Caco-2 (cell line): Measurements from ENCODE around the gene PRICKLE4. TPM values are rescaled to one million over a fixed set of nuclear protein-coding genes. Genes with fewer than 3 reads are reported as not detected.

Experiments used
- BruUV-seq: library from RNA; stranded (reverse); fragments of 400-500 nt; replicated peaks from 2 replicates; lab custom pipeline; 2021; lab: Mats Ljungman, UMichigan
- CTCF ChIA-PET: fragments of 300-600 bp; sonication (Branson Sonifier 250); formaldehyde crosslinking; loops from one replicate; lab custom pipeline; 2022; ENCODE audit warnings: antibody characterized with exemption; lab: Charles Lee
- POLR2A ChIA-PET: fragments of 300-600 bp; sonication (Branson Sonifier 250); formaldehyde crosslinking; loops from one replicate; lab custom pipeline; 2022; ENCODE audit warnings: antibody characterized with exemption; lab: Charles Lee
- DNase-seq, 2 experiments: peaks; one replicate each; pipeline versions ENCODE4 v3.0.0 to v3.0.0-alpha.2; 2020 to 2022
- H3K27me3 ChIP-seq: replicated peaks from 2 replicates; pipeline ENCODE4 v1.6.0; 2011; ENCODE audit warnings: low read length; ENCODE audit not compliant: control insufficient read depth, insufficient read depth
- H3K36me3 ChIP-seq: 2 replicates; pipeline ENCODE4 v1.5.1; 2011; ENCODE audit warnings: low read length; ENCODE audit not compliant: control insufficient read depth, insufficient read depth
- H3K4me1 ChIP-seq: fragments of 250-450 bp; sonication (Bioruptor Pico); 2 replicates; pipeline ENCODE4 v1.5.1; 2020; ENCODE audit warnings: mild to moderate bottlenecking
- H3K4me3 ChIP-seq: 2 replicates; pipeline ENCODE4 v1.5.1; 2011; ENCODE audit warnings: low read depth, mild to moderate bottlenecking, control low read depth, low read length
- H3K9me3 ChIP-seq: fragments of 250-450 bp; sonication (Bioruptor Pico); 2 replicates; pipeline ENCODE4 v1.5.1; 2020; ENCODE audit warnings: mild to moderate bottlenecking, moderate library complexity
- H3K27ac Mint-ChIP-seq: one replicate; pipeline ENCODE4 v1.8.0; 2022; ENCODE audit warnings: mixed read lengths; ENCODE audit not compliant: unreplicated experiment
- H3K27me3 Mint-ChIP-seq: one replicate; pipeline ENCODE4 v1.8.0; 2022; ENCODE audit warnings: mixed read lengths; ENCODE audit not compliant: insufficient read depth, unreplicated experiment
- H3K36me3 Mint-ChIP-seq: one replicate; pipeline ENCODE4 v1.8.0; 2022; ENCODE audit warnings: mild to moderate bottlenecking, mixed read lengths; ENCODE audit not compliant: insufficient read depth, unreplicated experiment
- H3K4me1 Mint-ChIP-seq: one replicate; pipeline ENCODE4 v1.8.0; 2022; ENCODE audit warnings: low read depth, mixed read lengths; ENCODE audit not compliant: unreplicated experiment
- H3K4me3 Mint-ChIP-seq: one replicate; pipeline ENCODE4 v1.8.0; 2022; ENCODE audit warnings: mild to moderate bottlenecking, moderate library complexity, mixed read lengths; ENCODE audit not compliant: unreplicated experiment
- H3K9me3 Mint-ChIP-seq: one replicate; pipeline ENCODE4 v1.8.0; 2022; ENCODE audit warnings: mixed read lengths; ENCODE audit not compliant: unreplicated experiment
- intact Hi-C: fragments of 100-400 bp; cut with micrococcal nuclease; formaldehyde crosslinking; loops from one replicate; pipeline ENCODE4 v1.10.0; 2022; ENCODE audit not compliant: unreplicated experiment
- total RNA-seq: library from RNA; stranded (reverse); gene quantifications from 2 replicates; pipeline ENCODE4 v1.2.3, GENCODE V29; 2022
- TF ChIP-seq, protein P1 (sequence below), 2 experiments: fragments of 200-600 bp in 1 of 2; IDR thresholded peaks; 1 replicate in 1 of 2; 2 replicates in 1 of 2; pipeline versions ENCODE4 v1.5.1 to v1.8.0; 2011 to 2022; ENCODE audit warnings: antibody characterized with exemption in 1 of 2, control low read depth in 1 of 2, inconsistent platforms in 1 of 2, low read depth in 1 of 2, low read length in 1 of 2, mild to moderate bottlenecking in 1 of 2, moderate library complexity in 1 of 2; ENCODE audit not compliant: insufficient read depth in 1 of 2, severe bottlenecking in 1 of 2, unreplicated experiment in 1 of 2

The PRICKLE4 gene
- total RNA-seq, 1 experiment from 2014 or later = 2.8 TPM

DNA sequence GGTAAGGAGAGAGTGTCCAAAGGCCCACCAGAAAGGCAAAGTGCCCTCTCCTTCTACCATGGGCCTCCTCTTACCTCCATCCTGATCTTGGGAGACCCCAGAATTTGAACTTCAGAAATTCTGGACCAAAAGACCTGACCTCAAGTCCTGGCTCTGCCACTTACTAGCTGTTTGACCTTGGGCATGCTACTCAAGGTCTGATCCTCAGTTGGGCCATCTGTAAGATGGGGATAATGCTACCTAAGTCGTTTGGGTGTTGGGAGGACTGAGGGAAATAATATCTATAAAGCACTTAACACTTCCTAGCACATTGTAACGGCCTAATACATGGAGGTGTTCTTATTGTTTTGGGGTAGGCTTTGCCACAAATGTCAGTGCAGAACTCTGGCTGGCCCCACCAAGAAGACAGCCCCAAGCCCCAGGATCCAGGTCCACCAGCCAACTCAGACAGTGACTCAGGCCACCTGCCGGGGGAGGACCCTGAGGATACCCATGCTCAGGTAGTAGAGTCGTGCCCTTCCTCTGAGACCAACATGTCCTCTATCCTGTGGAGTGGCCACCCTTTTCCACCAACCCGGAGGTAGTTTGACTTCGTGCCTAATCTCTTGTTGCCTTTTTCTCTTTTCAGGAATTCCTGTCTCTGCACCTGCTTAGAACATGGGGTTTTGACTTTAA is 2.7 kb downstream of the PRICKLE4 start:
- H3K36me3 Mint-ChIP-seq = peaks cover 23% of the 10 kb centered on the region
- Histone ChIP-seq H3K4me1 (peaks cover 7% of the 10 kb centered on the region; the same call in 1 of the 2 replicates), H3K4me3 (no peak overlapping the region), H3K9me3 (no peaks in the 10 kb centered on the region), H3K36me3 (no peaks in the 10 kb centered on the region), H3K27me3 (no peaks in the 10 kb centered on the region)
- no TSS peak for BruUV-seq
- POLR2A ChIA-PET = no interaction called here
- CTCF ChIA-PET = interaction anchor here (0.6 kb wide), 1 partner anchor 24 kb away, joined by 3 read pairs; no protein-coding TSS in a partner anchor
- no peak overlapping the region for H3K27ac Mint-ChIP-seq
- DNase-seq = no peak
- no peak overlapping the region for H3K4me3 Mint-ChIP-seq
- TF ChIP-seq, protein P1, sequence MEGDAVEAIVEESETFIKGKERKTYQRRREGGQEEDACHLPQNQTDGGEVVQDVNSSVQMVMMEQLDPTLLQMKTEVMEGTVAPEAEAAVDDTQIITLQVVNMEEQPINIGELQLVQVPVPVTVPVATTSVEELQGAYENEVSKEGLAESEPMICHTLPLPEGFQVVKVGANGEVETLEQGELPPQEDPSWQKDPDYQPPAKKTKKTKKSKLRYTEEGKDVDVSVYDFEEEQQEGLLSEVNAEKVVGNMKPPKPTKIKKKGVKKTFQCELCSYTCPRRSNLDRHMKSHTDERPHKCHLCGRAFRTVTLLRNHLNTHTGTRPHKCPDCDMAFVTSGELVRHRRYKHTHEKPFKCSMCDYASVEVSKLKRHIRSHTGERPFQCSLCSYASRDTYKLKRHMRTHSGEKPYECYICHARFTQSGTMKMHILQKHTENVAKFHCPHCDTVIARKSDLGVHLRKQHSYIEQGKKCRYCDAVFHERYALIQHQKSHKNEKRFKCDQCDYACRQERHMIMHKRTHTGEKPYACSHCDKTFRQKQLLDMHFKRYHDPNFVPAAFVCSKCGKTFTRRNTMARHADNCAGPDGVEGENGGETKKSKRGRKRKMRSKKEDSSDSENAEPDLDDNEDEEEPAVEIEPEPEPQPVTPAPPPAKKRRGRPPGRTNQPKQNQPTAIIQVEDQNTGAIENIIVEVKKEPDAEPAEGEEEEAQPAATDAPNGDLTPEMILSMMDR (IDR thresholded peaks at IDR 0.05; ENCODE audit: insufficient read depth in 1 of 2, low read depth in 1 of 2, low read length in 1 of 2, severe bottlenecking in 1 of 2, unreplicated experiment in 1 of 2) = no peak
- H3K9me3 Mint-ChIP-seq = no peaks in the 10 kb centered on the region
- H3K4me1 Mint-ChIP-seq = peaks cover 18% of the 10 kb centered on the region
- H3K27me3 Mint-ChIP-seq = no peaks in the 10 kb centered on the region
- intact Hi-C loops = no loop called here

DNA sequence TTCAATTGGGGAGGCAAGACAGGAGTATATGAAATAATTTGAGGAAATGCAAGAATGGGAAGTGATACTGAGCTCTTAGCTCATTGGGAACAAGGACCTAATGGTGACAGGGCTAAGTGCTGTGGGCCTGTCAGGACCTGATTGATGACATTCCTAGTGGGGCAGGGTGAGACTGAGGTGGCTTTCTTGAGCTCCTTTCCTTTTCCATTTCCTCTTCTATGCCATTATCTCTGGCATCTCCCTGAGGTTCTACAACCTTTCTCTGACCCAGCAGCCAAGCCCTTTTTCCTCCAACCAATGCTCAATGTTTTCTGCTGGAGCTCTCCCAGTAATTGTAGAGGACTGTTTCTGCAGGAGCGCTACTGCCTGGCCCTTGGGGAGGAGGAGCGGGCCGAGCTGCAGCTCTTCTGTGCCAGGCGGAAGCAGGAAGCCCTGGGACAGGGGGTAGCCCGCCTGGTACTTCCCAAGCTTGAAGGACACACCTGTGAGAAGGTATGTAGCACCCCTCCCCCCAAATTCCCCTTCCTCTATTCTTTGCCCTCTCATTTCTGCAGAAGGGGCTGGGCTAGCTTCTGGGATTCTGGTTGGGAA is 4.1 kb downstream of the PRICKLE4 start:
- intact Hi-C loops = loop anchor here (5.0 kb wide), 1 partner anchor 63 kb away; no protein-coding TSS in a partner anchor
- TF ChIP-seq, protein P1 (IDR thresholded peaks at IDR 0.05; ENCODE audit: insufficient read depth in 1 of 2, low read depth in 1 of 2, low read length in 1 of 2, severe bottlenecking in 1 of 2, unreplicated experiment in 1 of 2) = no peak
- Histone ChIP-seq H3K4me1 (peaks cover 7% of the 10 kb centered on the region; the same call in 1 of the 2 replicates), H3K27me3 (no peaks in the 10 kb centered on the region), H3K36me3 (peaks cover 2% of the 10 kb centered on the region), H3K9me3 (no peaks in the 10 kb centered on the region), H3K4me3 (no peak overlapping the region)
- DNase-seq = no peak
- POLR2A ChIA-PET = interaction anchor here (0.5 kb wide), 1 partner anchor 50 kb away, joined by 9 read pairs; no protein-coding TSS in a partner anchor
- peak overlapping the region; percentile 44 for H3K4me3 Mint-ChIP-seq
- H3K27ac Mint-ChIP-seq = peak overlapping the region; percentile 37
- H3K27me3 Mint-ChIP-seq = no peaks in the 10 kb centered on the region
- H3K9me3 Mint-ChIP-seq = no peaks in the 10 kb centered on the region
- no TSS peak for BruUV-seq
- H3K36me3 Mint-ChIP-seq = peaks cover 35% of the 10 kb centered on the region
- H3K4me1 Mint-ChIP-seq = peaks cover 18% of the 10 kb centered on the region
- CTCF ChIA-PET = interaction anchor here (0.6 to 1.0 kb wide), 3 partner anchors 51 to 417 kb away, joined by 3 to 7 read pairs (median 3); no protein-coding TSS in a partner anchor

DNA sequence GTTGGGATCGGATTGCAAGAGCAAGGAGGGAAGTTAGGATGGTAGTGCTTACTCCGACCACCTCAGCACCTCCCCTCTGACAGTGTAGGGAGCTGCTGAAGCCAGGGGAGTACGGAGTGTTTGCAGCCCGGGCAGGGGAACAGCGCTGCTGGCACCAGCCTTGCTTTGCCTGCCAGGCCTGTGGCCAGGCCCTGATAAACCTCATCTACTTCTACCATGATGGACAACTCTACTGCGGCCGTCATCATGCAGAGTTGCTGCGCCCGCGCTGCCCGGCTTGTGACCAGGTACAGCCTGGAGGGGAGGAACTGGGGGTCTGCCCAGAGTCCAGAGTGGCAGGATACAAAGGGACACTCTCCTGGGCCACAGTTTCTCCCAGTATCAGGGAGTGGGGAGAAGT is 4.7 kb downstream of the PRICKLE4 start:
- H3K27me3 ChIP-seq = no peaks in the 10 kb centered on the region
- no TSS peak for BruUV-seq
- peaks cover 7% of the 10 kb centered on the region; the same call in 1 of the 2 replicates for H3K4me1 ChIP-seq
- no peak for DNase-seq
- H3K4me3 ChIP-seq = no peak overlapping the region
- H3K9me3 Mint-ChIP-seq = no peaks in the 10 kb centered on the region
- H3K27me3 Mint-ChIP-seq = no peaks in the 10 kb centered on the region
- peak overlapping the region; percentile 44 for H3K4me3 Mint-ChIP-seq
- ChIA-PET CTCF (interaction anchor here (0.6 to 2.6 kb wide), 3 partner anchors 51 to 103 kb away, joined by 3 to 23 read pairs (median 7); partner anchors contain the start of gene TFEB), POLR2A (no interaction called here)
- intact Hi-C loops = loop anchor here (5.0 kb wide), 1 partner anchor 62 kb away; no protein-coding TSS in a partner anchor
- peaks cover 18% of the 10 kb centered on the region for H3K4me1 Mint-ChIP-seq
- no peak overlapping the region for H3K27ac Mint-ChIP-seq
- H3K9me3 ChIP-seq = no peaks in the 10 kb centered on the region
- H3K36me3 ChIP-seq = peaks cover 2% of the 10 kb centered on the region
- peaks cover 41% of the 10 kb centered on the region for H3K36me3 Mint-ChIP-seq
- TF ChIP-seq, protein P1 (IDR thresholded peaks at IDR 0.05; ENCODE audit: insufficient read depth in 1 of 2, low read depth in 1 of 2, low read length in 1 of 2, severe bottlenecking in 1 of 2, unreplicated experiment in 1 of 2) = no peak
